AG10803 (cell line): ENCODE measurements around the gene KLF3.

Source experiments
- DNase-seq: peaks from one replicate; pipeline ENCODE4 v3.0.0; 2010; ENCODE audit warnings: low read depth
- H3K4me3 ChIP-seq: 2 replicates; pipeline ENCODE4 v1.5.1; 2011; ENCODE audit warnings: mild to moderate bottlenecking, low read length, control low read depth
- TF ChIP-seq, protein P1 (sequence below): conservative IDR thresholded peaks from 2 replicates; pipeline ENCODE4 v1.5.1; 2011; ENCODE audit warnings: mild to moderate bottlenecking, low read length, control low read depth, inconsistent platforms

KLF3 gene

DNA sequence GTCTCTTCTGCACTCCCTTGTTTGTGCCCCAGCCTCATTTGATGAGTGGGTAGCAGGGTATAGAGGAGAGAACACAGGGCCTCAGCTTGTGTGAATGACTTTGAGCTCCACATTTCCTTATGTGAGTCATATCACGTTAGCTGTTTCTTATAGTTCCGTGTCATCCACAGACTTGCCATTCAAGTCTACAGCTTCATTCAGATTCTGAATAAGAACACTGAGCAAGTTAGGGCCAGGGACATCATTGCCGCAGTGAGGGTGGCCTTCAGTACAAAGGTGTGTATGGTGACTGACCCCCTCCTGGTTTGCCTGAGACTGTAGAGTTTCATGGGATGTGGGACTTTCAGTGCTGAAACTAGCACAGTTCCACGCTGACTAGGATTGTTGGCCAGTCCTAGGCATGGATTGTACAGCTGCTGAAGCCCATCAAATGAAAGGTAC lies 23.6 kb downstream of the KLF3 start:
- H3K4me3 ChIP-seq, result no peak overlapping the region
- DNase-seq, result no peak
- TF ChIP-seq, protein P1, sequence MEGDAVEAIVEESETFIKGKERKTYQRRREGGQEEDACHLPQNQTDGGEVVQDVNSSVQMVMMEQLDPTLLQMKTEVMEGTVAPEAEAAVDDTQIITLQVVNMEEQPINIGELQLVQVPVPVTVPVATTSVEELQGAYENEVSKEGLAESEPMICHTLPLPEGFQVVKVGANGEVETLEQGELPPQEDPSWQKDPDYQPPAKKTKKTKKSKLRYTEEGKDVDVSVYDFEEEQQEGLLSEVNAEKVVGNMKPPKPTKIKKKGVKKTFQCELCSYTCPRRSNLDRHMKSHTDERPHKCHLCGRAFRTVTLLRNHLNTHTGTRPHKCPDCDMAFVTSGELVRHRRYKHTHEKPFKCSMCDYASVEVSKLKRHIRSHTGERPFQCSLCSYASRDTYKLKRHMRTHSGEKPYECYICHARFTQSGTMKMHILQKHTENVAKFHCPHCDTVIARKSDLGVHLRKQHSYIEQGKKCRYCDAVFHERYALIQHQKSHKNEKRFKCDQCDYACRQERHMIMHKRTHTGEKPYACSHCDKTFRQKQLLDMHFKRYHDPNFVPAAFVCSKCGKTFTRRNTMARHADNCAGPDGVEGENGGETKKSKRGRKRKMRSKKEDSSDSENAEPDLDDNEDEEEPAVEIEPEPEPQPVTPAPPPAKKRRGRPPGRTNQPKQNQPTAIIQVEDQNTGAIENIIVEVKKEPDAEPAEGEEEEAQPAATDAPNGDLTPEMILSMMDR, result no peak

DNA sequence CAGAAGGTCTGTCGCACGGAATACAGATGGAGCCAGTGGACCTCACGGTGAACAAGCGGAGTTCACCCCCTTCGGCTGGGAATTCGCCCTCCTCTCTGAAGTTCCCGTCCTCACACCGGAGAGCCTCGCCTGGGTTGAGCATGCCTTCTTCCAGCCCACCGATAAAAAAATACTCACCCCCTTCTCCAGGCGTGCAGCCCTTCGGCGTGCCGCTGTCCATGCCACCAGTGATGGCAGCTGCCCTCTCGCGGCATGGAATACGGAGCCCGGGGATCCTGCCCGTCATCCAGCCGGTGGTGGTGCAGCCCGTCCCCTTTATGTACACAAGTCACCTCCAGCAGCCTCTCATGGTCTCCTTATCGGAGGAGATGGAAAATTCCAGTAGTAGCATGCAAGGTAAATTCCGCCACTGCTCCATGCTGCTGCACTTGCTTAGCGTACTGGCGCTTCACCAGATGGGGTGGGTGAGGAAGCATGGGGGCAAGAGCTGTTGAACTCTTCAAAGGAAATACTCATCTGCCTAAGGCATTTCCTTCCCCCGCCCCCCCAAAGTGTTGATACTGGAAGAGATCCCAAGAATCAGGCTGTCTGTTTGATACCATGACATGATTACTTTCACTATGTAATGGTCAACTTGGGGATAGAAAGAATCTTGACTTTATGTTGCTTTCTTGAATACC lies 24.8 kb downstream of the KLF3 start:
- no peak for DNase-seq
- H3K4me3 ChIP-seq, result no peak overlapping the region

DNA sequence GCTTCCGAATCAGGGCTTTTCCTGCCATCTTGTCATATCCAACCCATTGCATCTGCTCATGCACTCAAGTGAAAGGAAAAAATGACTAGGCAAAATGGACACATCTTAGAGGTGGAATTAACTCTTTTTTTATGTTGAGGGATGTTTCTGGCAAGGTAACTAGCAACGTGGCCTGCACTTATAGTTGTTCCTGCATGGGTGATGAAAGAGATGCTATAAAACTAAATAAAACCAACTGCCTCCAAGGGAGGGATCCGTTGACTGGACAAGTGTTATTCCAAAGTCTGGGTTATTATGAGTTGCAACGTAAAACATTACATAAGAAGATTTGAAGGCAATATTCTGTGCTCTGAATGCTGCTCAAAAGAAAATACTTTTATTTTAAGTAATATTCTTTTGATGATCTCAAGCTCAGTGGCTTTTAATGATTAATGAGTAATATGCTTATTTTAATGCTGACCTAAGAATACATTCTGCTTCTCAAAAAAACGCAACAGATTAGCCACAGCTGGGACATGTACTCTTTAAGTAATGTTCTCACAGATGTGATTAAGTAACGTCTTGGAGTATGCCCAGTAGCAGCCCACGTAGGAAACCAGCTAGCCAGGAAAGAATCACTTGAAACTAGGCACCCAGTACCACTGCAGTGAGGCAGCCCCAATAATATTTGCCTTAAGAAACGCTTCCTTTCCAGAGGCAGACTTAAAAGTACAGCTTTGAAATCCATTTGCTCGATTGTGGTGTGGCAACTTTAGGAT lies 27.4 kb downstream of the KLF3 start:
- H3K4me3 ChIP-seq, result no peak overlapping the region
- TF ChIP-seq, protein P1, result no peak
- DNase-seq, result peak; percentile 89

More for the DNA sequence above, 24.8 kb downstream of the KLF3 start:
- TF ChIP-seq, protein P1, result no peak

DNA sequence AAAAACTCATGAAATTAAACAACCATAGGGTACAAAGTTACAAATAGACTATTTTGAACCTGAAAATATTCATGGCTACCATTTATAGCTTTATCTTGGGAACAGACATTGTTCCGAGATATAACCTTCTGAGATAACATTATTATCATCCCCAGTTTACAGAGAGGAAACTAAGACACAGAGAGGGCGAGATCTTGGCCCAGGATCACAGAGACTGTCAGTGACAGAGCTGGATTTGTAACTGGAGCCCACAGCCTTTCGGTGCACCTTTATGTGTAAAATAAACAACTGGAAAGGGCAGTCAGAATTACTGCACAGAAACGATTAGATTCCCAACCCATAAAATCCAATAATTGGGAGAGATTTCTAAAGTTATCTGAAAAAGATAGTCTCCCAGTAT lies 28.4 kb downstream of the KLF3 start:
- no peak for DNase-seq
- TF ChIP-seq, protein P1, result no peak
- no peak overlapping the region for H3K4me3 ChIP-seq

DNA sequence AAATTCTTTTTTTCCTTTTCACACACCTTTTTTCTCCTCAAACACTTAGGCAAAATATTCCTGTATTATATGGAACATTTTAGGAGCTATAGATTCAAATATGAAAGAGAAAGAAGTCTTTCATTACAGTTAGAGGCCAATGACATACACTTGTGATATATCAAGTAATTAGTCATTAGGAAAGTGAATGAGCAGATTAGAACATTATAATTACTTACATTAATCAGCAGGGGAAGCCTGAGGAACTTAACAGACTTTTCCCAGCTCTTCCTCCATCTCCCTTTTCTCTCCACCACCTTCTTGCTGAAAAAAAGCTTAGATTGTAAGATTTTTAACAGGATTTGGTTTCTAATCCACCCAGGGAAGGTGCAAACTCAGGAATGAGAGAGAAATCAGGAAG lies 29.6 kb downstream of the KLF3 start:
- TF ChIP-seq, protein P1, result no peak
- no peak for DNase-seq
- no peak overlapping the region for H3K4me3 ChIP-seq

DNA sequence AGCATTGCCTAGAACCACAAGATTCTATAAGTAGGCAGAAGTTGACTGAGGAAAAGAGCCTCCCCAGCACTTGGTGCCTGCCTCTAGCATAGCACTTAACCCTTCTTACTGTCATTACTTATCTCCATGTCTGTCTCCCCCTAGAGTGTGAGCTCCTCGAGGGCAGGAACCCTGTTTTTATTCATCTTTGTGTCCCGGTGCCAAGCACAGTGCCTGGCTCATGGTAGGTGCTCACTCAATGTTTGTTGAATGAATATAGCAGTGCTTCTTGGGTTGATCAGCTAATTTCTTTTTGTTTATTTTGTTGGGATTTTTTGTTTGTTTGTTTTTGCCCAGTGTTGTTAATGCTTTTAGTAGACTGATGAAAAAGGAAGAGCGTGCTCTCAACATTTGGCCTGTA lies 30.3 kb downstream of the KLF3 start:
- TF ChIP-seq, protein P1, result no peak
- no peak overlapping the region for H3K4me3 ChIP-seq
- no peak for DNase-seq

DNA sequence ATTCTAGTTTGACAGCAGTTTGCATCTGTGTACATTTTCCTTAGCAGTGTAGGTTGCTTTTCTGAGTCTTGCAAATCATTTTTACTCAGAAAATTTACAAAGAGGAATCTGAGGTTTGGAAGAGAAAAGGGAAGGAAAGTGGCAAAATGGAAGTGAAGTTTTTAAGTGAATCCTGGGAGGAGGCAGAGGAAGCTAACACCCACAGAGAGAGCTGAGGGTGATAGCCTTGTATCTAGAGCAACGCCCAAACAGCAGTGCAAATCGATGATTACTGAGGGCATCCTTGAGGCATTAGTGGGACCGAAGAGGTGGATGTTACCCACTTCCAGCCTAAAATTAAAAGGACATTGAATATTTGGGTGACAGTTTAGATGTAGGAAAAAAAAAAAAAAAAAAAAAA lies 31.8 kb downstream of the KLF3 start:
- DNase-seq, result no peak
- no peak overlapping the region for H3K4me3 ChIP-seq
- TF ChIP-seq, protein P1, result no peak
